DMS79 (cell line): ENCODE measurements around the gene P4HTM.
A peak's percentile ranks its signal among the peaks of the same experiment; 100 is the strongest.

ENCODE experiments used
- DNase-seq: peaks from one replicate; lab custom pipeline; 2025; lab: John Stamatoyannopoulos, UW

Gene P4HTM, protein sequence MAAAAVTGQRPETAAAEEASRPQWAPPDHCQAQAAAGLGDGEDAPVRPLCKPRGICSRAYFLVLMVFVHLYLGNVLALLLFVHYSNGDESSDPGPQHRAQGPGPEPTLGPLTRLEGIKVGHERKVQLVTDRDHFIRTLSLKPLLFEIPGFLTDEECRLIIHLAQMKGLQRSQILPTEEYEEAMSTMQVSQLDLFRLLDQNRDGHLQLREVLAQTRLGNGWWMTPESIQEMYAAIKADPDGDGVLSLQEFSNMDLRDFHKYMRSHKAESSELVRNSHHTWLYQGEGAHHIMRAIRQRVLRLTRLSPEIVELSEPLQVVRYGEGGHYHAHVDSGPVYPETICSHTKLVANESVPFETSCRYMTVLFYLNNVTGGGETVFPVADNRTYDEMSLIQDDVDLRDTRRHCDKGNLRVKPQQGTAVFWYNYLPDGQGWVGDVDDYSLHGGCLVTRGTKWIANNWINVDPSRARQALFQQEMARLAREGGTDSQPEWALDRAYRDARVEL

DNA sequence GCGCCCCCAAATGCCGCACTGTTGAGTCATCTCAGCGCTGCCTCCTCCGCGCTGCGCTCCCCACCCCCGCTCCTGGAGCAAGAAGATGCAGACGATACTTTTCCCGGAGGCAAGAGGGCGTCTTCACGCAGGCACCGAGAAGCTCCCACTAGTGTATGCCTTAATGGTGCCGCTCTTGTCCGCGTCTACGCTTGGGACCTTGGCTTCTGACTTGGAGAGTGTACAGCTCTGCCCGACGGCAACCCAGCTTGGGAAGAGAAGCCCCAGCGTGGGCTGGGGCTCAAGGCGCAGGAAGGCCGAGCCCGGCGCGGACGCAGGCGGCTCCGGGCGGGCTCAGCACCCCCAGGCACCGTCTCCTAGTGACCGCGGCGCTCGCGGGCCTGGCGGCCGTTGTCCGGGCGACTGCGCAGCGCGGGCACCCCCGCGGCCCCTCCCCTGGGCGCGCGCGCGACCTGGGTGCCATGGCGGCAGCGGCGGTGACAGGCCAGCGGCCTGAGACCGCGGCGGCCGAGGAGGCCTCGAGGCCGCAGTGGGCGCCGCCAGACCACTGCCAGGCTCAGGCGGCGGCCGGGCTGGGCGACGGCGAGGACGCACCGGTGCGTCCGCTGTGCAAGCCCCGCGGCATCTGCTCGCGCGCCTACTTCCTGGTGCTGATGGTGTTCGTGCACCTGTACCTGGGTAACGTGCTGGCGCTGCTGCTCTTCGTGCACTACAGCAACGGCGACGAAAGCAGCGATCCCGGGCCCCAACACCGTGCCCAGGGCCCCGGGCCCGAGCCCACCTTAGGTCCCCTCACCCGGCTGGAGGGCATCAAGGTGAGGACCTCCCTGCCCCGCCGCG is at the start of gene P4HTM:
Gene P4HTM (plus strand): TSS at position 446 of the 840 bp plus-strand sequence. CDS start 16 bp downstream, at position 462.
- DNase-seq = peak; percentile 16

DNA sequence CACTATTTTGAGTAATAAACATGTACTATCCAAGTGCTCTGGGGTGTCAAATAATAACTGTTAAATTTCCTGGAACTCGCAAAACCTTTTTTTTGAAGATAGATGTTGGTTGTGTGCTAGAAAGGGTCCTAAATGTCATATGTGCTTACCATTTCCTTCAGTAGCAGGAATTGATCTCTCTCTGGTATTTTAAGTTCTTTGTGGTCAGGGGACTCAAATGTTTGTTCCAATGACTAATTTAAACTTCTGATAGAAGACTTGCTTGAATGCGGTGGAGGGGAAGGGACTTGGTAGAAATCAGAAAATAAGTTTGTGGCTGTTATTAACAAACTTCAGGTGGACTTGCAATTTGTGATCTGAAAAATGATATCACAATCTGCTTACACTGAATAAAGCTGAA is 44.6 kb upstream of the P4HTM start:
- no peak for DNase-seq

DNA sequence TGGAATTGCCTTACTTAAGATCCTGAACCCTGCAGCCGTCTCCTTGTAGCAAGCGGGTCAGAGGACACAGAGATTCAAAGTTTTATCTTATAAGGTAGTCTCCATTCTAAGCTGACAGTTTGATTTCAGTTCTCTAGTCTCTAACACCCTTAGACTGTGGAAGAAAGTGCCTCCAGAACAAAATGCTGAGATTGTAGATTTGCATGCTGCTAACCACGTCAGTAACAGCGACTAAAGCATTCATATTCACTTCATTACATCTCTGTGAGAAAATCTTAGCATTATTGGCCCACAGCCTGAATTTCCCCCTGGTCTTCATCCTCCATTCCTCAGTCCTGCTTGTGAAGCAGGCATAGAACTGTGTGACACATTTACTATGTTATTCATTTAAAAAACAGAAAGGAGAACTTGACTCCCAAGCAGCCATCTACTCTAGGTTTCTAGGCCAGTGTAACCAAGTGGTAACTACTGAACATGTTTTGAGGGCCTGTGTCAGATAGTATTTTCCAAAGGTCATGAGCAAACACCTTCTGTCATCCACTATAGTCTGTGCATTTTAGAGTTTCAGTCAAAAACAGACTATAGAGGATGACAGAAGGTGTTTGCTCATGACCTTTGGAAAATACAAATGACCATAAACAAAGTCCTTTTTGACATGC is 44.0 kb upstream of the P4HTM start:
- DNase-seq = no peak

DNA sequence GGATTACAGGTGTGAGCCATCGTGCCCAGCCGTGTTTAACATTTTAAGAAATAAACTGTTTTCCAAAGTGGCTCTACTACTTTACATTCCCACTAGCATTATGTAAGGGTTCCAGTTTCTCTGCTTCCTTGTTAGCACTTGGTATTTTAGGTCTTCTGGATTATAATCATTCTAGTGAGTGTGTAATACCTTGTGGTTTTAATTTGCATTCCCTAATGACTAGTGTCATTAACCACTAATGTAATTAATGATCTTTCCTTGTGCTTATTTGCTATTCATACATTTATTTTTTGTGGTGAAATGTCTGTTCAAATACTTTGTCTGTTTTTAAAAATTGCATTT is 40.7 kb upstream of the P4HTM start:
- DNase-seq = no peak

DNA sequence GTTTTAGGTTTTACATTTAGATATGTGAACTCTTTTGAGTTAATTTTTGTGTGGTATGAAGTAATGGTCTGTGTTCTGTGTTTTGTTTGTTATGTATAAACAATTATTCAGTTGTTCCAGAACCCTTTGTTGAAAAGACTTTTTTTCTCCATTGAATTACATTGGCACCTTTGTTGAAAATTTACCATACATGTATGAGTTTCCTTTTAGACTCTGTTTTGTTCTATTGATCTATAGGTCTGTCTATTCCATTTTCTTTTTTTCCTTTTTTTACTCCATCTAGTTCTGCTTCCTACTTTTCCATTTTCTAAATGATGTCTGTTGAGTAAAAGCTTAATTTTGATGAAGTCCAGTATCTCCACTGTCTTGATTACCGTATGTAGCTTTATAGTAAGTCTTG is 40.0 kb upstream of the P4HTM start:
- DNase-seq = no peak

DNA sequence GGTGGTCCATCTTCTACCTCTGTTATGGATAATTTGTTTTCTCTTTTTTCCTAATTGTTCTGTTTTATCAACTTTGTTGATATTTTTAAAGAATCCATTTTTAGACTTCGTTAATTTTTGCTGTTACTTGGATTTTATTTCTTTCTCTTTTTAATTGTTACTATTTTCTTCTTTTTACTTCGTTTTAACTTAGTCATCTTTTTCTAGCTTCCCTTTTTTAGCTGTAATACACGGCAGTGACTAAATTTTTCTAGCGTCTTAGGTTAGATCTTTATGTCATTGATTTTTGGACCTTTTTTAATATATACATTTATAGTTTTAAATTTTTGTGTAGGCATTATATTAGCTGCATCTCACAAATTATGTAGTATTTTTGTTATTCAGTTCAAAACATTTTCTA is 38.3 kb upstream of the P4HTM start:
- no peak for DNase-seq

DNA sequence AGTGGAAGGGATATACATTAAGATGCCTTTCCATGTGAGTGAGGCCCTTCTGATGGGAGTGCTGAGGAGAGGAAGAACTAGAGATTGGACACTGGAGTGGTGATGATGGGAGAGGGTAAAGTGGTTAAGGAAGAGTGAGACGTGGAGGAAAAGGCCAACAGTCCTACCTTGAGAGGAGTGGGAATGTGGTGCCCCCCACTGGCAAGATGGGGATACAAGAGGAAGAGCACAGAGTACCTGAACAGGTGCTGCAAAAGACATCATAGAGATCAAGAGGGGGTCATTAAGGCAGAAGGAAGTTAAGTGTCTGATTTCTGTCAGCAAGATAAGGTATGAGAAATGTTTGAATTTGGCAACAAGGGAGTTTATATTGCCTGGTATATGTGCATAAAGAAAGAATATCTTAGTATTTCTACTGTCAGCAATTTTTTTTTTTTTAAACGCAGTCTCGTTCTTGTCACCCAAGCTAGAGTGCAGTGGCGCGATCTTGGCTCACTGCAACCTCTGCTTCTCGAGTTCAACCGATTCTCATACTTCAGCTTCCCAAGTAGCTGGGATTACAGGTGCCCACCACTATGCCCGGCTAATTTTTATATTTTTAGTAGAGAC is 37.4 kb upstream of the P4HTM start:
- DNase-seq = peak; percentile 0

DNA sequence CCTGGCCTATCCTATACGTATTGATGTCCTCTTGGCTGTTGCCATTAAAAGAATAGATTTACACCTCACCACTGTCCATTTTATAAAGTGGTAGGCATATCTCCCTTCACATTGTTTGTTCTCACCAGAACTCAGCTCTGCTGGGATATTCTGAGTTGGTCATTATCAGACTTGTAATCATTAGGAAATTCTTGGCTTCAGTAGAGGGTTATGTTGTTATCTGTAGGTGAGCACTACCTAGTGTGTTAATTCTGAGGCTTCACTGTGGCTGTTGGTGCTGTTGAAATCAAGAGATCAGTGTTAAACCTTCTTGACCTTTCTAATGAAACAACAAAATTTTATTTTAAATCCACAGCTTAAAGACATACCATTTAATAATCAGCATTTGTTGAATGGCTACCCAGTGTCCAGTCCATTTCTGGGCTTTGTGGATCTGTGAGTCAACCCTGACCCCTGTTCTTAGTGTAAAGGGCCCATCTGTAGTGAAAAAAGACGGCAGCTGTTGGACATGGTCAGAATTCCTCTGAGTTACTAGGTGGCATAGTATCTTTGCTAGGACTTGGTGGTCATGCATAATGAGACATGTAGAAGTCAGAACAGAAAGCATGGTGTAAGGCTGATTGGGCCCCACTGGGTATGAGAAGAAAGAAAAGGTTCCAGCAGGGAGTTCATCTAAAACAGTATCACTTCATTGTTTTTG is 32.9 kb upstream of the P4HTM start:
- DNase-seq = no peak

DNA sequence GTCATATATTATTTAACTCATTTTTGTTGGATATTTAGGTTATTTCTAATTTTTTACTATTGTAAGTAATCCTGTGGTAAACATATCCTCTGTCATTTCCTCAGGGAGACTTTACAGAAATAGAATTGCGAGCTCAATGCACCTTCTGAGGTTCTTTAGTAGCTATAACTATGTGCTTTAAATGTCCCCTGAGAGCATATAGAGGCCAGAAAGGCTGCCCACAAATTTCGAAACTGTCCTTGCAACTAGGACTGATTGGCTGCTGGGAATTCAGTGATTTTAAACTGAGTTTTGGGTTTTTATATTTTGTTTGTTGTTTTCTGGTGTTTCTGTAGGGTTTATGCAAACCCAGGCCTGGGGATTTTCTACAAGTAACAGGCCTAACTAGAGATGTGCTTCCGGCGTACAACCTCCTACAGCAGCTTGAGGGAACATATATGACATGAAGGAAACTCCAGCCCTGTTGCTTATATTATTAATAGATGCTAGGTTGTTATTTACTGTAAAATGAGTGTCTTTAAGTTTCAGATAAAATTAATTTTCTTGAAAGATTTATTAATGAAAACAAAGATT is 29.1 kb upstream of the P4HTM start:
- DNase-seq = no peak

DNA sequence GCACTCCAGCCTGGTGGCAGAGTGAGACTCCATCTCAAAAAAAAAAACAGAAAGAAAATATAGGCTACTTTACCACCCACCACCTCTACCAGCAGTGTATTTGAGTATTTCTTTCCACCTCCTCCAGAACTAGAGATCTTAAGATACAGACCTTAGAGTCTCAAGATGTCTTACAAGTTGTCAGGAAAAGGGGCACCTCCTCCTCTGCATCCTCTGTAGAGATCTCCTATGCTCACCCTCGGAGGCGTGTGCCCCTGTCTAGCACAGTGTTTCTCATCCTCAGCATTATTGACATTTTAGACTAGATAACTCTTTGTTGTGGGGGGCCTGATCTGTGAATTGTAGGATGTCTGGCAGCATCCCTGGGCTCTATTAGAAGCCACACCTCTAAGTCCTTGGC is 27.7 kb upstream of the P4HTM start:
- DNase-seq = no peak

DNA sequence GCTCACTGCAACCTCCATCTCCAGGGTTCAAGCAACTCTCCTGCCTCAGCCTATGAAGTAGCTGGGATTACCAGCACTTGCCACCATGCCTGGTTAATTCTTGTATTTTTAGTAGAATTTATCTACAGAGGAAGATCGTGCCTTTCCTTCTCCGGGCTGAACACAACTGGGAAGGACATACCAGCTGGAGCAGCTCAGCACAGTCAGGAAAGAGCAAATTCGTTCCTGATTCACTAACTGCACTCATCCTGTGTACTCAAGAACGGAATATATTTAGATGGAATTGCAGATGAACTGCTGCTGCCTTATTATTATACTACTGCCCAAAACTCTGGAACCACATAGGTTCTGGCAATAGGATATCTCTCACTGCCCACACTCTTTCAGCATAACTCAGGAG is 27.1 kb upstream of the P4HTM start:
- no peak for DNase-seq

DNA sequence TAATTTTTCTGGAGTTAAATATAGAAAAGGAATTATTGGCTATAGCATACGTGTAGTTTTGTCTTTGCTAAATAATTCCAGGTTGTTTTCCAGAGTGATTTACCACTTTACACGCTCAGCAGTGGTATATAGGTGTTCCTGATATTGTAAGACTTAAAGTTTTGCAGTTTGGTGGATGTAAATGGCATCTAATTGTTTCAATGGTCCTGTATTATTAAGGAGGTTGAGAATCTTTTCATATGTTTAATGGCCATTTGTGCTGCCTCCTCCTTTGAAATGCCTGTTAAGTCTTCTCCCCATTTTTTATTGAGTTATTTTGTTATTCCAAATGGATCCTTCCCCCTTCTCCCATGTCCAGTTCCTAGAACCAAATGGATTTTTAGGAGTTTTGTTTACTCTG is 26.4 kb upstream of the P4HTM start:
- DNase-seq = no peak

DNA sequence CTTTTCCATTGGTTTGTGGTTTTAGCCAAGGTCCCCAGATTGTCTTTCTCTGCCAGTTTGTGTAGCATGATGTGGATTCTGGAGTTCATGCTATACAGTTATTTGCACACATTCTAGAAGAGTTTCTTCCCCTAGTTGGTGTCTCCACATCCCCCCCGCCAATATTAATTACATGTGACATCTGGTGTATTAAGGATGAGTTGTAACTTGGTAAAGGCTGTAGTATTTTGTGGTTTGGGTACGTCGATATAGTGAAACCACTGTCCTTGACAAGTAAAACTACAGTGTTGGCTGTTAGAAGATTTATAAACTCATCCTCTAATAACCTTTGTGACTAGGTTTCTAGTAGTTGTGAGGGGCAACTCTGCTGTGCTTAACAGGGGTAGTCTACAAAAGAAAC is 23.7 kb upstream of the P4HTM start:
- no peak for DNase-seq

DNA sequence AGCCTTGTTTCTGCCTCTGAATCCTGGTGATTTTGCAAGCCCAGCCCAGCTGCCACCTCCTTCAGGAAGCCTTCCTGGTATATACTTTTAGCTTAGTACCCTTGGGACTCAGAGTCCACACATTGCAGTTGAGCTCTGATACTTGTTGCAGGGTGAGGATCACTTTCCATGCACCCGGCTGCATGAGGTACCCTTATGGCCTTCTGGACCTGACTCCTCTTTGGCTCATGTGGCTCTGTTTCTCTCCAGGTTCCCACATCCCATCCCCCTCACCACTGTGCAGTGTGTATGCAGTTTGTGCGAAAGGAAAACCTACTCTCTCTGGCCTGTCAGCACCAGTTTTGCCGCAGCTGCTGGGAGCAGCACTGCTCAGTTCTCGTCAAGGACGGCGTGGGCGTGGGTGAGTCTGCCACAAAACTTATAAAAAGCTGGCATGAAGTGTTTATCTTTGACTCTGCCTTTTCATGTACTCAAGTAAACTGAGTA is 23.1 kb upstream of the P4HTM start:
- DNase-seq = no peak

DNA sequence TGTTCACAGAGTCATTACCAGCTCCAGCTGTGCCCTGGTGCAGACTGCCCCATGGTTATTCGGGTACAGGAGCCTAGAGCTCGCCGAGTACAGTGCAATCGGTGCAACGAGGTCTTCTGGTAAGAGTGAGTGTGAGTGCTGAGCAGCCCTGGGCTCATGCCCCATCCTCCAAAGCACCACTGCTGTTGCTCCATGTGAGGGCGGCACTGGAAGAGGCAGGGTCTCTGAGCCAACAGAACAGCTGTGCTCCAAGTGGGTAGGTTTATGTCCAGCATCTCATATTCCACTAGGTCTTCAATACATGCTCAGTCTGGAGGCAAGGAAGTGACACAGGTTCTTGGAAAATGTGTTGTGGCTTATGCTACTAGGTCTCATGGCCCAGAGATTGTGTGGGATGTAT is 19.5 kb upstream of the P4HTM start:
- no peak for DNase-seq

DNA sequence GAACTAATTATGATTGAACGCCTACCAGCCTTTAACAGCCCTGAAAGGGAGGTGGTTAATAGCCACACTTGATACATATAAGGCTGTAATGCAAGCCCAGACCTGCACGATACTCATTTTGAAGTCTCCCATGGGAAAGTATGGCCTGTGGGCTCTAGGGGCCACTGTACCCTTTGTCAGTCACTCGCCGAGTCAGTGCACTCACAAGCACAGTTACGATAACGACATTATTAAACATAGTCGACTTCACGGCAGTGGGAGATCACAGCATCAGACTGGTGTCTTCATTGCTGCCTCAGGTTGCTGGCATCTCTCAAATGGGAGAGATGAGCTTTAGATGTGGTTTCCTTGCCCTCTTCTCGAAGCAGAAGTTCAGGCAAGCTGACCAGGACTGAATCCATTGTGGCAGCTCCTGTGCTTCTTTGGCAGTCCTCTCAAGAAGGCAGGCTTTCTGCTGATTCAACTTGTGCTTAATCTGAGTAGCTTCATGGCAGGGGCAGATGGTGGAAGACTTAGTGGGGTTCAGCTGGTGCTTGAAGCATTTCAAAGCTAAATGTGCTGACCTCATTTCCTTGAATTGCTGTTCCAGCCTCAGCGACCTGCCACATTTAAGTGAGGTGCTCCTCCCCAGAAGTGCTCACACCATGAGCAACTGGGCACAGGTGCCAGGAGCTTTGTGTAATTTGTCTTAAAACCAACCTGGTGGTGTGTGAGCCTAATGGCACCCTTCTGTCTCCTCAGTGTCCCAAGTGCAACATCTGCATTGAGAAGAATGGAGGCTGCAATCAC is 15.8 kb upstream of the P4HTM start:
- peak; percentile 15 for DNase-seq

DNA sequence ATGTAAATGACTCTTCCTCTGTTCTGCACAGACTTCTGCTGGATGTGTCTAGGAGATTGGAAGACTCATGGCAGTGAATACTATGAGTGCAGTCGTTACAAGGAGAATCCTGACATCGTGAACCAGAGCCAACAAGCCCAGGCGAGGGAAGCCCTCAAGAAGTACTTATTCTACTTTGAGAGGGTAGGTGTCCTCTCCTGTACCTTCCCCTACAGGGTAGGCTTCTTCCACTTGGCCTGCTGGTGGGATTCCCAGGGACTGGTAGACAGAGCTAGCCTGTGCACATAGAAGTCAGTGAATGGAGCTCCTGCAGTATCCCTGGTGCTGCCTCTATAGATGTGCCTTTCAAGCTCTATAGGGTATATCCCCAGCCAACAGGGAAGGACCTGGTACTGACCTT is 10.6 kb upstream of the P4HTM start:
- no peak for DNase-seq

DNA sequence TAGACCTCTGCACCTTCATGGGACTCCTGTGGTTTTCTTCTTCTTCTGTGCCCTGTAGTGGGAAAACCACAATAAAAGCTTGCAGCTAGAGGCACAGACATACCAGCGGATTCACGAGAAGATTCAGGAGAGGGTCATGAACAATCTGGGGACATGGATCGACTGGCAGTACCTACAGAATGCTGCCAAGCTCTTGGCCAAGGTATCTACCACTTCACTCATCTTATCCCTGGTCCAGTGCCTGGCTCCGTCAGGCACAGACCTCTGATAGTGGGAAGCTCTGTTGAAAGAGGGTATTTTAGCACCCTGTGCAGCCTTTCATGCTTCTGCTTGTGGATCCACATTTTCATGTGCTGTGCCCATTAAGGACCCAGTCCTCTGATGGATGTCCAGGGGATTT is 9.7 kb upstream of the P4HTM start:
- DNase-seq = no peak

DNA sequence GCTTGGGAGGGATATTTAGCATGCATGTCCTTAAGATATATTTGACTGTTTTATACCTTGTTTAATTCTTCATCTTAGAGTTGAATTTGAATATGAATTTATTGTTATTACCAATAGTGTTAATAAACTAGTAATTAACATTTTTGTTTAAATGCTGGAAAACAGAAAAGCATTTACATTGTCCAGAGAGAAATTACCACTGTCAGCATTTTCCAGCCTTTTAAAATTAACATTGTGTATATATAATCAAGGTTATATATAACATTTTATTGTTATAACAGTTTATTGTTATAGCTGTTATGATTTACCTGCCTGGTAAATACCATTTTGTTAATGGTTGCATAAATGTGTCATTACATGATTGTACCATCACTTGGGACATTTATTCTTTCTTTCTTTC is 8.0 kb upstream of the P4HTM start:
- no peak for DNase-seq

DNA sequence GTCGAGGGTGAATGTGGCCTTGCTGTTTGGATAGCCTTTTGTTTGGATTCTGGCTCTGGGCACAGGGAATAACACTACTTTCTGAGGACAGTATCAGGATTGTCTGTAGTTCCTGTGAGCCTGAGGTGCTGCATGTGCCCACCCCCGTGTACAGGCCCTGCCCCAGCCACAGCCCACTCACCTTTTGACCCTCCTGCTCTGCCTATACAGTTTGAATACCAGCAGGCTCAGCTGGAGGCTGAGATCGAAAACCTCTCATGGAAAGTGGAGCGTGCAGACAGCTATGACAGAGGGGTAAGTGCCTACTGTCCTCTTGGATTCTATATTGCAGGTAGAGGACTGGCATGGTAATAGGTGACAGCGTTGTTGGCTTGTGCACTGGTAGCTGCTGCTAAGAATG is 7.4 kb upstream of the P4HTM start:
- DNase-seq = no peak
